Suprapubic skin (tissue), 4 donors: ENCODE measurements around the gene MTARC1. TPM values are rescaled to one million over a fixed set of nuclear protein-coding genes. Genes with fewer than 3 reads are reported as not detected.

Source experiments
- DNase-seq, 2 donors: peaks; one replicate each; pipeline ENCODE4 v3.0.0-alpha.2; 2019; ENCODE audit warnings: low spot score in 2 of 2
- H3K27ac ChIP-seq: fragments of 200-600 bp; sonication (generic); one replicate; pipeline ENCODE4 v1.5.1; 2019
- H3K27me3 ChIP-seq: fragments of 200-600 bp; sonication (generic); one replicate; pipeline ENCODE4 v1.5.1; 2019
- H3K36me3 ChIP-seq: fragments of 200-600 bp; sonication (generic); one replicate; pipeline ENCODE4 v1.5.1; 2019
- H3K4me1 ChIP-seq: fragments of 200-600 bp; sonication (generic); one replicate; pipeline ENCODE4 v1.5.1; 2019
- H3K4me3 ChIP-seq: fragments of 200-600 bp; sonication (generic); one replicate; pipeline ENCODE4 v1.5.1; 2019; ENCODE audit warnings: mild to moderate bottlenecking
- H3K9me3 ChIP-seq: fragments of 200-600 bp; sonication (generic); one replicate; pipeline ENCODE4 v1.5.1; 2019
- CTCF ChIP-seq, 2 donors: fragments of 200-600 bp in 1 of 2; fragments of 450-650 bp in 1 of 2; sonication (generic) in 1 of 2; IDR thresholded peaks; one replicate each; pipeline ENCODE4 v1.5.1; 2016 to 2019; ENCODE audit warnings: antibody characterized with exemption in 2 of 2, mild to moderate bottlenecking in 1 of 2, moderate library complexity in 1 of 2
- EP300 ChIP-seq: sonication (generic); formaldehyde crosslinking; IDR thresholded peaks from one replicate; pipeline ENCODE4 v1.6.1; 2017; ENCODE audit warnings: antibody characterized with exemption
- POLR2A ChIP-seq, 2 donors: fragments of 450-650 bp; IDR thresholded peaks; one replicate each; pipeline ENCODE4 v1.6.1; 2017; ENCODE audit warnings: antibody characterized with exemption in 2 of 2, mild to moderate bottlenecking in 2 of 2, moderate library complexity in 2 of 2
- POLR2AphosphoS5 ChIP-seq, 3 donors: sonication (generic); formaldehyde crosslinking; IDR thresholded peaks; one replicate each; pipeline ENCODE4 v1.6.1; 2017; ENCODE audit warnings: antibody characterized with exemption in 3 of 3
- WGBS: methylation state at CpG from one replicate; pipeline ENCODE4 v1.1.5; 2018; 5-methylcytosine and 5-hydroxymethylcytosine counted together
- total RNA-seq, 4 donors: library from RNA; depleted of rRNA; stranded (reverse); fragments of >200 nt; gene quantifications; one replicate each; pipeline ENCODE4 v1.1.0, GENCODE V29; 2016

The MTARC1 gene
- total RNA-seq: 10 to 100 TPM in 1 of 4 donors, 1 to 10 TPM in 3; 2.1 to 12.7 (median 7.5) TPM

GRCh38 chr1:220786337-220787068, at the start of gene MTARC1:
TSS of gene MTARC1 (plus strand) at chr1:220786913. CDS start at chr1:220786945, 32 bp downstream.
- Histone ChIP-seq H3K27ac (peak within 1 kb of the TSS; percentile 71), H3K4me3 (peak within 1 kb of the TSS; percentile 61), H3K27me3 (no peaks in the 10 kb centered on the region), H3K4me1 (peaks cover 23% of the 10 kb centered on the region), H3K36me3 (no peaks in the 10 kb centered on the region), H3K9me3 (no peaks in the 10 kb centered on the region)
- TF ChIP-seq POLR2AphosphoS5 (IDR thresholded peaks at IDR 0.05) (no peak), CTCF (IDR thresholded peaks at IDR 0.05) (no peak), EP300 (no peak), POLR2A (IDR thresholded peaks at IDR 0.05) (no peak)
- 19% methylated on average over 20 of the region's 56 CpGs for WGBS
- DNase-seq: peak in 1 of 2 donors; percentile 70

GRCh38 chr1:220741349-220741748, 45.4 kb upstream of the MTARC1 start:
- WGBS: 72% methylated on average over 2 of the region's 2 CpGs
- no peak for DNase-seq
- Histone ChIP-seq H3K27me3 (peaks cover 4% of the 10 kb centered on the region), H3K9me3 (no peaks in the 10 kb centered on the region), H3K4me3 (no peak overlapping the region), H3K36me3 (no peaks in the 10 kb centered on the region), H3K27ac (no peak overlapping the region), H3K4me1 (no peaks in the 10 kb centered on the region)
- no peak for TF ChIP-seq POLR2A (IDR thresholded peaks at IDR 0.05)
- no peak for TF ChIP-seq CTCF (IDR thresholded peaks at IDR 0.05)
- no peak for TF ChIP-seq POLR2AphosphoS5 (IDR thresholded peaks at IDR 0.05)
- no peak for TF ChIP-seq EP300

- peaks cover 4% of the 10 kb centered on the region for H3K27me3 ChIP-seq
- H3K9me3 ChIP-seq: no peaks in the 10 kb centered on the region
- H3K36me3 ChIP-seq: no peaks in the 10 kb centered on the region
- no peak overlapping the region for H3K27ac ChIP-seq
- no peaks in the 10 kb centered on the region for H3K4me1 ChIP-seq
- 82% methylated on average over 1 of the region's 1 CpG for WGBS
- DNase-seq: no peak
- no peak overlapping the region for H3K4me3 ChIP-seq
- TF ChIP-seq EP300 (no peak), POLR2A (IDR thresholded peaks at IDR 0.05) (no peak), POLR2AphosphoS5 (IDR thresholded peaks at IDR 0.05) (no peak), CTCF (IDR thresholded peaks at IDR 0.05) (no peak)
Observed at GRCh38 chr1:220741825-220742224, 44.9 kb upstream of the MTARC1 start.

- WGBS: 83% methylated on average over 3 of the region's 3 CpGs
Observed at GRCh38 chr1:220742520-220742919, 44.2 kb upstream of the MTARC1 start.

More at GRCh38 chr1:220742520-220742919, 44.2 kb upstream of the MTARC1 start:
- no peaks in the 10 kb centered on the region for H3K9me3 ChIP-seq
- no peak overlapping the region for H3K27ac ChIP-seq
- TF ChIP-seq POLR2AphosphoS5 (IDR thresholded peaks at IDR 0.05): no peak
- TF ChIP-seq CTCF (IDR thresholded peaks at IDR 0.05): no peak
- TF ChIP-seq POLR2A (IDR thresholded peaks at IDR 0.05): no peak
- no peak for TF ChIP-seq EP300
- no peak for DNase-seq
- no peaks in the 10 kb centered on the region for H3K36me3 ChIP-seq
- H3K4me3 ChIP-seq: no peak overlapping the region
- H3K4me1 ChIP-seq: peaks cover 5% of the 10 kb centered on the region
- peaks cover 4% of the 10 kb centered on the region for H3K27me3 ChIP-seq
